IPS-18c (cell line): Measurements from ENCODE around the gene HFE.
"Not testable (repeated sequence)": the region's sequence is repeated elsewhere in the genome, so short reads cannot be mapped to it uniquely, and the experiment has no call there.

Experiments used
- H3K4me3 ChIP-seq: 2 replicates; pipeline ENCODE4 v1.7.0; 2013; ENCODE audit warnings: low read depth, mild to moderate bottlenecking, low read length, moderate library complexity; ENCODE audit not compliant: insufficient read depth
- H3K9me3 ChIP-seq: one replicate; pipeline ENCODE4 v1.6.1; 2013; ENCODE audit warnings: mild to moderate bottlenecking, low read length, moderate library complexity; ENCODE audit not compliant: control insufficient read depth, insufficient read depth

The HFE gene

GRCh38 chr6:26087284-26088115 lies at the start of gene HFE:
Gene HFE, plus strand, starts transcription at chr6:26087429. Its CDS starts 12 bp downstream, at chr6:26087441.
- Histone ChIP-seq H3K9me3 (no peaks in the 10 kb centered on the region), H3K4me3 (peak within 1 kb of the TSS; percentile 43)

GRCh38 chr6:26041946-26042345 lies 45.3 kb upstream of the HFE start:
- no peaks in the 10 kb centered on the region for H3K9me3 ChIP-seq
- H3K4me3 ChIP-seq, result no peak overlapping the region

GRCh38 chr6:26043384-26044139 lies 43.7 kb upstream of the HFE start:
- Histone ChIP-seq H3K4me3 (peak overlapping the region; percentile 62), H3K9me3 (no peaks in the 10 kb centered on the region)

GRCh38 chr6:26044140-26045064 lies 42.8 kb upstream of the HFE start:
- Histone ChIP-seq H3K9me3 (no peaks in the 10 kb centered on the region), H3K4me3 (peak overlapping the region; percentile 62)

GRCh38 chr6:26045065-26045927 lies 41.9 kb upstream of the HFE start:
- Histone ChIP-seq H3K9me3 (no peaks in the 10 kb centered on the region), H3K4me3 (peak overlapping the region; percentile 62)

GRCh38 chr6:26045928-26046368 lies 41.3 kb upstream of the HFE start:
- Histone ChIP-seq H3K9me3 (no peaks in the 10 kb centered on the region), H3K4me3 (peak overlapping the region; percentile 51)

GRCh38 chr6:26047329-26047728 lies 39.9 kb upstream of the HFE start:
- not testable (repeated sequence) for H3K4me3 ChIP-seq, H3K9me3 ChIP-seq

- no peaks in the 10 kb centered on the region for H3K9me3 ChIP-seq
- no peak overlapping the region for H3K4me3 ChIP-seq
Observed at GRCh38 chr6:26048590-26048989, 38.6 kb upstream of the HFE start.

GRCh38 chr6:26051665-26052310 lies 35.4 kb upstream of the HFE start:
- Histone ChIP-seq H3K4me3 (no peak overlapping the region), H3K9me3 (no peaks in the 10 kb centered on the region)

- not testable (repeated sequence) for H3K4me3 ChIP-seq, H3K9me3 ChIP-seq
Observed at GRCh38 chr6:26052762-26053250, 34.4 kb upstream of the HFE start.

- Histone ChIP-seq H3K9me3 (no peaks in the 10 kb centered on the region), H3K4me3 (peak overlapping the region; percentile 84; the same call in 1 of the 2 replicates)
Observed at GRCh38 chr6:26053992-26054780, 33.0 kb upstream of the HFE start.

GRCh38 chr6:26054781-26055718 lies 32.2 kb upstream of the HFE start:
- Histone ChIP-seq H3K9me3 (no peaks in the 10 kb centered on the region), H3K4me3 (peak overlapping the region; percentile 84)

GRCh38 chr6:26055719-26056582 lies 31.3 kb upstream of the HFE start:
- Histone ChIP-seq H3K9me3 (no peaks in the 10 kb centered on the region), H3K4me3 (peak overlapping the region; percentile 84)
